ENCODE measurements around the gene CDC42.

Gene CDC42

GRCh38 chr1:22104865-22105437 is 52.4 kb downstream of the CDC42 start:
- in situ Hi-C loops (cut with HindIII; ENCODE audit: low sequenced_read_pairs) = no loop called here

- in situ Hi-C loops (cut with HindIII; ENCODE audit: low sequenced_read_pairs) = no loop called here
These were observed 53.2 kb downstream of the CDC42 start for GRCh38 chr1:22105611-22106207.

DNA sequence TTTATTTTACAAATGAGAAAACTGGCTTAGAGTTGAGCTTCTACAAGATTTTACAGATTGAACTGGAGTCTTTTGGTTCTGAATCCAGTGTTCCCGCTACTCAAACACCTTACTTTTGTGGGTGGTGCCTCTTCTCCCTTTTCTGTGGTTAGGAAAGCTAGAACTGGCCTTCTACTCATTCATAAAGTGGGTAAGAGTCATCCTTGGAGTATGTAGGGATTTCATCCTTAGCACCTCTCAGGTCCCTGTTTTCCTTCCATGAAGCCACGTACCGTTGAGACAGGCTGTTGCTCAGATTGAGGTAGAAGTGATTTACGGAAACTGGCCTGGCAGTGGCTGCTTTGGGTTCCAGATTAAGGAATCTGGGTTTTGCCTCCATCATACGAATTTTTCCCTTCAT is 54.6 kb downstream of the CDC42 start:
- in situ Hi-C loops (cut with HindIII; ENCODE audit: low sequenced_read_pairs) = no loop called here

DNA sequence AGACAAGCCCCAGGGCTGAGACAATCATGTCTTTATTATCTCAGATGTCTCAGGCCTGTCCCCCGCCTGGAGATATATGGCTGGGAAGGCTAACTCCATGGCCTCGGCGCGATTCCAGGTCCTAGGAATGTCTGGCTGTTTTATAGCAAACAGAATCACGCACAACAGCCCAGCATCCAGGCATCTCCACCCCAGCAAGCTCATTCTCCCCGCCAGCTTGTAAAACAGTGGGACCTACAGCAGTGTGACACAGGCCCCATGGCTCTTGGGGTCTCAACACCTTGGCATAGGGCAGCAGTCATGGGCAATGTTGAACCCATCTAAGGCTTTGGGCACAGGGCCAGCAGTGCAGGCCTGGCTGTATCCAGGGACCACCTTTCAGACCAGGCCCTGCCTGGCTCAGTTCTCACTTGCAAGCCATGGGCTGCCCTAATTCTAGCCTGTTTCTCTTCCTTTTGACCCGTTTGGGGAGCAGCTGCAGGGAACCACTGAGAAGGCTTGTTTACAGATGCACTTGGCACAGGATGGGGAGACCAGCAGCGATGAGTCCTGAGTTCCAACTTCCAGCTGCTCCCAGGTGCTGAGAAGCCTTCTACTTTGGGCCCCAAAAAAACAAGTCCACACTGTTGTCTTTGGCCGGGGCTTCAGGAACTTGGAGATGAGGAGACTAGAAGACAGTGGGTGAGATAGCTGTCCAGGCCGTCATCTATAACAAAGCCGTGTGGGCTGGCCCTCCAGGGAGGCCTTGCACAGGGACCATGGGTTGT is 56.0 kb downstream of the CDC42 start:
- in situ Hi-C loops (cut with HindIII; ENCODE audit: low sequenced_read_pairs) = no loop called here

GRCh38 chr1:22110016-22110415 is 57.5 kb downstream of the CDC42 start:
- in situ Hi-C loops (cut with HindIII; ENCODE audit: low sequenced_read_pairs) = loop anchor here (5.0 kb wide), 1 partner anchor 107 kb away; no protein-coding TSS in a partner anchor

- in situ Hi-C loops (cut with HindIII; ENCODE audit: low sequenced_read_pairs) = loop anchor here (5.0 kb wide), 1 partner anchor 106 kb away; no protein-coding TSS in a partner anchor
These were observed 58.6 kb downstream of the CDC42 start for GRCh38 chr1:22111115-22111514.

DNA sequence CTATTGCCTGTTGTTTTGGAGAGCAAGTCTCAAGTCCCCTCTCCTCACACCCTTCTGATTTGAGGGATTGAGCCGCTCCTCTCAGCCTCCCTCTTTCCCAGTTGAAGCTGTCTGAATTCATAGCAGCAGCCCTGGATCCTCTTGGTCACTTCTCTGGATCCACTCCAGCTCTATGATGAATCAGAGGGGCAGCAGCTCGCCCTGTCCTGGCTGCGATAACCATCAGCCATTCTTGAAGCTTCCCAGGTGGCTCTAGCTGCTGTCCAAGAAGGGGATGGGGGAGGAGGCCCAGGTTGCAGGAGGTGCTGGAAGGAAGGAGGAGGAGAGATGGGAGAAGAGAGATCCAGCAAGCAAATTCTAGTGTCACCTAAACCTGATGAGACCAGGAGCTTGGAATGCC is 59.1 kb downstream of the CDC42 start:
- in situ Hi-C loops (cut with HindIII; ENCODE audit: low sequenced_read_pairs) = loop anchor here (5.0 kb wide), 1 partner anchor 106 kb away; no protein-coding TSS in a partner anchor

DNA sequence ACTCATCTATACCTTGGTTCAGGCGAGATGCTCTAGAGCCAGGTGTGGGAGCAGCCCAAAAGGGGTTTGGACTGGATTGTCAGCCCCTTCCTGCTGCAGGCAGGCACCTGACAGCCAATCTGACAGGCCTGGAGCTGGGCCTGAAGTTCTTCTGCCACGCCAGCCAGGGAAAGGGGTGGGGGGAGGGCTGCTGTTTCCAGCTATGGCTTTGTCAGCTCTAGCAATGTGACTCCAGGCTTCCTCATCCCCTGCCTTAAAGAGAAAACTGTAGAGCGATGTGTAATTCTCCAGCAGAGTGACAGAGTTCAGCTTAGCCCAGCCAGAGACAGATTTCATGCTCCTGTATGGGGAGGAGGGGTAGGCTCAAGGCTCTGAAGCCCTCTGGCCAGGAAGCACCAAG is 60.0 kb downstream of the CDC42 start:
- in situ Hi-C loops (cut with HindIII; ENCODE audit: low sequenced_read_pairs) = loop anchor here (5.0 kb wide), 1 partner anchor 105 kb away; no protein-coding TSS in a partner anchor

DNA sequence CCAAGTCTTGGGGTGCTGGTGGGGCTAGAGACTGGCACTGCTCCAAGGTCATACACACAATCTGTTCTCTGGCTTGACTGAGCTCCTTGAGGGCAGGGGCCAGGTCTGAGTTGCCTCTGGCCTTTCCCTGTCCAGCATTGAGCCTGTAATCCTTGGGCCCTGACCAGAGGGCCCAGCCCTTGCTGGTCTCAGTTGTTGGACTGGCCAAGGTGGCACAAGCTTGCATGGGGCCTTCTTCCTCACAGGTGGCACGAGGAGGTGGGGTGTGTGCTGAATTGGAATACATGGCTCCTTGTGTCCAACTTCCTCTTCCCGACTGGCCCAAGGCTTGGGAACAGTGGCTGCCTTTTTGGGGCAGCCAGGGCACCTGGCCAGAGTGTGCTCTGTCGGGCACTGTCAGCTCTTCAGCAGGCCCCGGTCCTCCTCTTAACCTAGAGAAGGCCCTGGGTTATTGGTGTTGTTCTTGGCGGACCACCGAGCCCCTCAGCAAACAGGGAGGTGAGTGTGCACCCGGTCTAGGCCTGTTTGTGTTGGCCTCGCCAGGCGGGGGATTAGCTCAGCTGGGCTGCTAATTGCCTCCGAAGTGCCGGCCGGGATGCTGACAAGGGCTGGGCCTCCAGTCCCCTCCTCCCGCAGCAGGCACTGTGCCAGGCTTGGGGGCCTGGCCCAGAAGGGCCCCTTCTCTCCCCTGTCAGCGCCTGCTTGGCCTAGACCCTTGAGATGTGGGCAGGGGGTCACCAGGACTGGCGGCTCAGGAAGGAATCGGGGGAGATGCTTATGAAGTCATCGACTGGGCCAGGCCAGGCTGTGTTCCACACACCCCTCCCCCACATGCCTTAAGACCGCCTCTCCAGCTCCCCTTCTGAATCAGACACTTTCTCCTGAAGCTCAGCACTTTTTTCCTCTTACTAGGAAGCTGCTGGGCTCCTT is 61.8 kb downstream of the CDC42 start:
- in situ Hi-C loops (cut with HindIII; ENCODE audit: low sequenced_read_pairs) = loop anchor here (5.0 kb wide), 1 partner anchor 103 kb away; no protein-coding TSS in a partner anchor

GRCh38 chr1:22115286-22115685 is 62.8 kb downstream of the CDC42 start:
- in situ Hi-C loops (cut with HindIII; ENCODE audit: low sequenced_read_pairs) = no loop called here

GRCh38 chr1:22117238-22117637 is 64.7 kb downstream of the CDC42 start:
- in situ Hi-C loops (cut with HindIII; ENCODE audit: low sequenced_read_pairs) = no loop called here

- in situ Hi-C loops (cut with HindIII; ENCODE audit: low sequenced_read_pairs) = no loop called here
These were observed 65.3 kb downstream of the CDC42 start for GRCh38 chr1:22117851-22118250.

DNA sequence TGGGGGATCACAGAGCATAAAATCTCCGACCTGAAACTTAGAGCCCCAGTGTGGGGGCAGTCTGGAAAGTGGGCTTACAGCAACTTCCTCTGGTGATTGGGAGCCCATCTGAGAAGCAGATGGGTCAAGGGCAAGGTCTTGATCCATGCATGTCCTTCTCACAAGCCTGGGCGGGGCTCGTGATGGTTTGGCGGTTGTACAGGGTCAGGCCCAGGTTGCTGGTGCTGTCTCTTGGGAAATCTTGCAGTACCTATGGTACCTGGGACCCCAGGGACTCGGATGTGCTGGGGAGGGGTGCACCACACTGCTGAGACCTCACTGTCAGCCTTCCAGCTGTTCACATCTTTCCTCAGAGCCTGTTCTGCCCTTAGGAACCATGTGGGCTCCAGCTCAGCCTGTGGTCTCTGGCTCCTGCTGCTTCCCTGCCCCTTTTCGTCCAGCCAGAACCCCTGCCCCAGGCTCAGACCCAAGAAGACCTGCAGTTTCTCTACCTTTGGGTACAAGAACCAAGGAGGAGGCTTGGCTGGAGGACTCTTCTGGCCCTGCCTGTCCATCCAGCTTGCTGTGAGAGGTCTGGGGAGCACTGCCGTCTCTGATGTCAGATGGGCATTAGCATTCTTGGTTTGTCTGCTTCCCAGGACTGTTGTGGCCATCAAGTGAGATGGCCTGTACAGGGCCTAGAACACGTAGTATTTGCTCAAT is 65.9 kb downstream of the CDC42 start:
- in situ Hi-C loops (cut with HindIII; ENCODE audit: low sequenced_read_pairs) = no loop called here

DNA sequence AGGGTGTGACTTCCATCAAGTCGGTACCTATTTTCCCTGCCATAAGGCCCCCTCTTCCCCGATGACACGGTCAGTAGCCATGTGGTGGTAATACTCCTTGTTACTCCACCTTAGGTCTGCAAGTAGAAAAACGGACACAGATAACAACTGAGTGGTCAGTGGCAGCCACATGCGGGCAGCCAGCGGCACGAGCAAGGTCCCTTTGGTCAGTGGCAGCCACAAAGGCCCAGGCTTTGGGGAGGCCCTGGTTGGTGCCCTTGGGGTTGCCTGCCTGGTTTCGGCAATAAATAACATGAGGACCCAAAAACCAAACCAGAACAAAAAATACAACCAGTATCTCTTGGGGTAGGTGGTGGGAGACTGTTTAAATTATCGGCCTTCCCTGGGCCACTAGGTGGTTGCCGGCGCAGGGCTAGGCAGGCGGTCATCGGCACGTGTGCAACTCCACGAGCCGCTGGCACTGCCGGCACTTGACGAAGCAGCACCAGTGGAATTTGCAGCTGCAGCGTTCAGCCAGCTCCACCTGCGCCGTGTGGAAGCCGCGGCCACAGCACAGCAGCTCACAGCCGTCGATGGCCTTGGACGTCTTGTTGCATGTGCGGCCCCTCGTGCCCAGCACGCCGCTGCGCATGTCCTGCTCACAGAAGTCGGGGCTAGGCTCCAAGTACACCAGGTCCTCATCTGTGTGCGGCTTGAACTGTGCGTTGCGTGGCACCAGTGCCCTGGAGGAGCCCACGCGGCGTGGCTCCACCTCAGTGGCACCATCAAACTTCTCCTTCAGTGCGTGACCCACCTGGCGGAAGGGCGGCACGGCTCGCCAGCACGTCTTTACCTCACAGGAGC is 67.3 kb downstream of the CDC42 start:
- in situ Hi-C loops (cut with HindIII; ENCODE audit: low sequenced_read_pairs) = no loop called here

DNA sequence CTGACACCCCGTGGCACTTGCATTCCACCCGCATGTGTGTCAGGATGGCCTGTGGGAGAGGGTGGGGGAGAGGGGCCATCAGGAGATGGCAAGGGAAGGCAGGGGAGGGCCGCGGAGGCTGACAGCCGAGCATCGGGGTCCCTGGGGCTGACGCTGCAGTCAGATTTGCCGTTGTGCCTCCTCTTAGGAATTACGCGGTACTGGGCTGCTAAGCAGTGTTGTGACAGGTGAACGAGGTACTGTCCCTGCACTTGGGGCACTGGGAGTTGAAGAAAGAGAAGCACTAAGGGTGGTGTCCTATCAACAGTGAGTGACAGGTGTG is 67.9 kb downstream of the CDC42 start:
- in situ Hi-C loops (cut with HindIII; ENCODE audit: low sequenced_read_pairs) = no loop called here

DNA sequence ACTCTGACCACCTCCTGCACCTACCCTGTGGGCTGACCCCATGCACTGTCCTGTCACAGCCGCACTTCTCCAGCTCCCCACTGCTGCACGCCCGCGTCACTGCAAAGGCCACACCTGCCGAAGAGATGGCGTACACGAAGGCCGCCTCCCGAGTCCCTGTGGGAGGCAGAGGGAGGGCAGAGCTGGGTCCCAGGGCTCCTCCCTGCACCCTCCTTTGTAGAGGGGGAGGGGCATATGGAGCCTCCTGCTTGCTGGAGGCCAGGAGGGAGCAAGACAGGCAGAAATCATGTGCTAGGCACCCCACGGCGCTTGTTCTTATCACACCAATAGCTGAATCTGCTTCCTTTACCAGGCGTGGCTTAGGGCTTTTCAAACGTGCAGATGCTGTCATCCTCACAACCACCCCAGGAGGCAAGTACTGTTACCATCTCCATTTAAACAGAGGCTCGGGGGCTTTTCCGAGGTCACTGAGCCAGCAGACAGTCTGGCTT is 69.0 kb downstream of the CDC42 start:
- in situ Hi-C loops (cut with HindIII; ENCODE audit: low sequenced_read_pairs) = no loop called here

GRCh38 chr1:22122273-22123070 is 70.0 kb downstream of the CDC42 start:
- in situ Hi-C loops (cut with HindIII; ENCODE audit: low sequenced_read_pairs) = no loop called here

DNA sequence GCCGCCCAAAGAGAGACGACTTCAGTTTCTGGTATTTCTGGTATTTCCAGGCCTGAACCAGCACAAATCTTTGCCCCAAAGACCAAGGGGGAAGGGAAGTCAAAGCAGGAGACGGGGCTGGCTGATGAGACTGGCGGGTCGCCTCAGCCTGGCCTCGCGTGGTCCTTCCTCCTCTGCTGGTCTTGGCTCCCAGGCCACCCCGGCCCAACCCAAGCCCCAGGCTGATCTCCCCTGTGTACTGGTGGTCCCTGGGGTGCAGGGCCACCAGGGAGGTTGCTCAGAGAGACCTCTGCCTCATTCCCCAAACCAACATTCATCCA is 70.5 kb downstream of the CDC42 start:
- in situ Hi-C loops (cut with HindIII; ENCODE audit: low sequenced_read_pairs) = no loop called here

DNA sequence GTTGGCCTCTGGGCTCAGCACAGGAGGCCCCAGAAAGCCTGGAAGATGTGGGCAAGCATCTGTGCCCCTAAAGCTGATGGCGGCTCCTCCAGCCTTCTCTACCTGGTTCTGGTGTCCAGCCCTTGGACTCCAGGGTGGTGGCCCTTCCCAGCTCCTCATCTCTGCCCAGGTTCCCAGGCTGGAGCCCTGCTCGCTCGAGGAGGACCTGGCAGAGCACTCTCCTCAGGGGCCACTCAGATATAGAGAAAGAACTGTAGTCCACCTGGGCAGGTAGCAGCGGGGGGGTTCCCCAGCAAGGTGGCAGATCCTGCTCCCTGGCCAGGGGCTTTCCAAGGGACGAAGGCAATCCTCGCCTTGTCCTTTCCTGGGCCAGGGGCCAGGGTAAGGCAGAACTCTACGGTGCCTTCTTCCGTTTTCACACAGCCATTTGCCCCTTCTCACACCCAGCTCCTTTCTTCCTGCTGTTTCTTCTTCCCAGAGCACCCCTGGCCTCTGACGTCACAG is 71.4 kb downstream of the CDC42 start:
- in situ Hi-C loops (cut with HindIII; ENCODE audit: low sequenced_read_pairs) = no loop called here
